Psoas muscle (tissue), 8 donors: ENCODE results near the gene HDAC8. TPM values are rescaled to one million over a fixed set of nuclear protein-coding genes. Genes with fewer than 3 reads are reported as not detected.

ENCODE experiments used
- ATAC-seq, 4 donors: fragments of 200-7000 bp; cut with Tn5 transposase; one replicate each; pipeline ENCODE4 v1.9.1; 2020; ENCODE audit warnings: moderate library complexity in 3 of 4, mild to moderate bottlenecking in 2 of 4
- DNase-seq, 2 donors: peaks; one replicate each; pipeline ENCODE4 v3.0.0-alpha.2; 2020
- H3K27ac ChIP-seq: fragments of 200-600 bp; one replicate; pipeline ENCODE4 v1.8.0; 2022
- H3K27me3 ChIP-seq, 3 donors: fragments of 200-600 bp in 1 of 3; one replicate each; pipeline versions ENCODE4 v1.6.1 to v1.8.0; 2013 to 2022; ENCODE audit warnings: low read length in 2 of 3, mild to moderate bottlenecking in 2 of 3, moderate library complexity in 1 of 3; ENCODE audit not compliant: insufficient read depth in 3 of 3
- H3K36me3 ChIP-seq, 2 donors: fragments of 200-600 bp in 1 of 2; one replicate each; pipeline versions ENCODE4 v1.6.1 to v1.8.0; 2013 to 2022; ENCODE audit warnings: low read depth in 1 of 2, mild to moderate bottlenecking in 1 of 2, moderate library complexity in 1 of 2; ENCODE audit not compliant: insufficient read depth in 1 of 2
- H3K4me1 ChIP-seq: fragments of 200-600 bp; one replicate; pipeline ENCODE4 v1.8.0; 2022
- H3K4me3 ChIP-seq: fragments of 200-600 bp; one replicate; pipeline ENCODE4 v1.8.0; 2022; ENCODE audit warnings: mild to moderate bottlenecking
- H3K9me3 ChIP-seq: fragments of 200-600 bp; one replicate; pipeline ENCODE4 v1.8.0; 2022
- WGBS, 3 donors: extraction: QIAGEN DNeasy Blood & Tissue Kit; methylation state at CpG; one replicate each; pipeline versions ENCODE4 v1.1.6 to v1.1.7; 2013; 5-methylcytosine and 5-hydroxymethylcytosine counted together
- intact Hi-C, 2 donors: fragments of 100-400 bp; cut with DNase I; formaldehyde crosslinking; loops; one replicate each; pipeline versions ENCODE4 v1.11.0 to v1.14.2; 2022
- polyA plus RNA-seq, 3 donors: library from polyadenylated mRNA; stranded (reverse); fragments of 200-250 nt; gene quantifications; one replicate each; pipeline ENCODE4 v1.2.3, GENCODE V29; 2013
- total RNA-seq, 4 donors: library from RNA; stranded (reverse); fragmentation: NEBNext Ultra II Directional in 2 of 4; extraction: Animal tissue kit (Norgen Biotek cat#: 25700) in 2 of 4; gene quantifications; one replicate each; pipeline versions ENCODE4 v1.2.1 to v1.2.4, GENCODE V29; 2021 to 2023
- TF ChIP-seq, protein P1 (sequence below): fragments of 200-600 bp; IDR thresholded peaks from one replicate; pipeline ENCODE4 v1.8.0; 2022; ENCODE audit warnings: antibody characterized with exemption
- donor health status: healthy with polysubstance abuse.
- donor health status: DM: no; HTN: no; CAD: no; lungs with moderate emphysema.
- donor health status: Bipolar disorder and iron deficiency.
- donor health status: healthy.
- donor health status: DM: yes; HTN: yes; CAD: no.
- donor health status: DM: no; HTN: no; CAD: no.
- donor health status: DM: no; HTN: no; CAD: no.
- donor health status: DM: yes; HTN: yes; CAD: no.

The HDAC8 gene
- total and polyA plus RNA-seq, 7 donors, result 5.8 to 17.5 (median 10.8) TPM

DNA sequence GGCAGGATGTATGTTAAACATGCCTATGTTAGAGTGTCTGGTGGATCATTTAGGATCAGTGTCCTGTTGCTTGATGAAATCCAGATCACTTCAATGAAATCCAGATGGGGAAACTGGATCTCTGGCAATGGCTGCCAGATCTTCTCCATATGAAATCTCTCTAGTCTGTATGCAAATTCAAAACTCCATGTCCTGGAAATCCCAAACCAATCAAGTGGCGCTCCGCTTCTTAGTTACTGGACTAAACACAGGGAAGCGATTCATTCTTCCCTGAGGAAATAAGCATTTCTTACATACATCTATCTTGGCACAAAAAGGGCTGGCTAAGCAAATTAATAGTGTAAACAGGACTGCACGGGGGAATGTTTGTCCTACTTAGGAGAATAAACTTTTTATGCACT lies 94.9 kb downstream of the HDAC8 start:
- ATAC-seq (no peak), DNase-seq (no peak)
- intact Hi-C loops, result no loop called here
- peaks cover 10% of the 10 kb centered on the region for H3K4me1 ChIP-seq
- no peak overlapping the region for H3K4me3 ChIP-seq
- H3K27ac ChIP-seq, result no peak overlapping the region
- H3K27me3 ChIP-seq, result peaks cover 0 to 8% (median 0%) of the 10 kb centered on the region in 3 donors
- H3K9me3 ChIP-seq, result no peaks in the 10 kb centered on the region
- 58 to 70% (median 64%) methylated on average over 4 of the region's 4 CpGs for WGBS, 3 donors
- TF ChIP-seq, protein P1, sequence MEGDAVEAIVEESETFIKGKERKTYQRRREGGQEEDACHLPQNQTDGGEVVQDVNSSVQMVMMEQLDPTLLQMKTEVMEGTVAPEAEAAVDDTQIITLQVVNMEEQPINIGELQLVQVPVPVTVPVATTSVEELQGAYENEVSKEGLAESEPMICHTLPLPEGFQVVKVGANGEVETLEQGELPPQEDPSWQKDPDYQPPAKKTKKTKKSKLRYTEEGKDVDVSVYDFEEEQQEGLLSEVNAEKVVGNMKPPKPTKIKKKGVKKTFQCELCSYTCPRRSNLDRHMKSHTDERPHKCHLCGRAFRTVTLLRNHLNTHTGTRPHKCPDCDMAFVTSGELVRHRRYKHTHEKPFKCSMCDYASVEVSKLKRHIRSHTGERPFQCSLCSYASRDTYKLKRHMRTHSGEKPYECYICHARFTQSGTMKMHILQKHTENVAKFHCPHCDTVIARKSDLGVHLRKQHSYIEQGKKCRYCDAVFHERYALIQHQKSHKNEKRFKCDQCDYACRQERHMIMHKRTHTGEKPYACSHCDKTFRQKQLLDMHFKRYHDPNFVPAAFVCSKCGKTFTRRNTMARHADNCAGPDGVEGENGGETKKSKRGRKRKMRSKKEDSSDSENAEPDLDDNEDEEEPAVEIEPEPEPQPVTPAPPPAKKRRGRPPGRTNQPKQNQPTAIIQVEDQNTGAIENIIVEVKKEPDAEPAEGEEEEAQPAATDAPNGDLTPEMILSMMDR, result no peak
- H3K36me3 ChIP-seq, result no peaks in the 10 kb centered on the region

DNA sequence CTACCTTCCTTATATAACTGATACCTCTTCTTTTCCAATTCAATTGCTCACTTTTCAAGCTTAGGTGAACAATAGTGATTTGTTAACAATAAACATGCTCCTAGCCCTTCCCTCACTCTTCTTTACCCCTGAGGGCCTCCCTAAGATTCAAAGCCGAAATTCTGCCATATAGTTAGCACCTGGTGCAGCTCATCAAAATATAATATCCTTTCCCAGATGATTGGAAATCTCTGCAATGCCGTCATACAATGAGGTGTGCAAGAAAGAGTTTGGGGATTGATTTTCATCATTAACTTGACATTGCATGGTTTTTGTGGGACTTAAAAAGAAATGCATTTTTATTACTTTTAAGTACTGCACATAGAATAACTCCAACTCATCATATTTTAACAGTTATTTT lies 95.3 kb downstream of the HDAC8 start:
- DNase-seq (no peak), ATAC-seq (no peak)
- 35 to 61% (median 58%) methylated on average over 2 of the region's 2 CpGs for WGBS, 3 donors
- Histone ChIP-seq H3K4me1 (peaks cover 10% of the 10 kb centered on the region), H3K4me3 (no peak overlapping the region), H3K27me3 (peaks cover 0 to 8% (median 0%) of the 10 kb centered on the region in 3 donors), H3K36me3 (no peaks in the 10 kb centered on the region), H3K9me3 (no peaks in the 10 kb centered on the region), H3K27ac (no peak overlapping the region)
- intact Hi-C loops, result no loop called here
- TF ChIP-seq, protein P1, result no peak

DNA sequence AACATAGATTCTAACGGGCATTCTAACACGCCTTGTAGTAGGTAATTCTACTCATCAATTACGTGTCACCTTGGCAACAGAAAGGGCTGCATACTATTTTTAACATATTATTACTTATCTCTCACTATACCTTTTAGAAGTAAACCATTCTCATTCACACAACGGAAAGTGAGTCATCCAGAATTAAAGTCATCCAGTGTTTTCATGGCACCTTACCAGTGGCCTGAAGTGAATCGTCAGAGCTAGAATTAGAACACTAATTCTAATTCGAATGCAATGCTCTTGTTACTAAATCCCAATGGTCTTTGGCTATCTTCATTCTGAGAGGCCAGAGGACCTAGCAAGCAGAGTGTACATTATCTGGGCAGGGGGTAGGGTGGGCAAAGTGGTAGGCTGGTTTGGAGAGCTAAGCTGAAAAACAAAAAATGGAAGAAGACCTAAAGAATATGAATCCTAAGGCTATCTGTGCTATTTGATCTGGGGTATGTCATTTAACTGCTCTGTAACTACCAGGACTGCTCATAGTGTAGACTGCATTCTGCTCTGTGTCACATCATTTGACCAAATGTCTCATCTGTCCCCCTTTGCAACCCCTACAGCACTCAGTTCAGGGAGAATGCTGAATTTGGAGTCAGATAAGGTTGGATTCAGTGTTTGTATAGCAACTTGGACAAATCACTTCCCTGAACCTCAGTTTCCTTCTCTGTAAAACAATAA lies 96.5 kb downstream of the HDAC8 start:
- Histone ChIP-seq H3K27ac (peak overlapping the region; percentile 47), H3K36me3 (no peaks in the 10 kb centered on the region), H3K27me3 (peaks cover 0 to 8% (median 0%) of the 10 kb centered on the region in 3 donors), H3K4me1 (peaks cover 10% of the 10 kb centered on the region), H3K4me3 (no peak overlapping the region), H3K9me3 (no peaks in the 10 kb centered on the region)
- ATAC-seq (peak; percentile 71 to 90 (median 81)), DNase-seq (no peak)
- TF ChIP-seq, protein P1, result no peak
- intact Hi-C loops, result no loop called here
- WGBS, 3 donors, result 50 to 58% (median 51%) methylated on average over 6 of the region's 6 CpGs

DNA sequence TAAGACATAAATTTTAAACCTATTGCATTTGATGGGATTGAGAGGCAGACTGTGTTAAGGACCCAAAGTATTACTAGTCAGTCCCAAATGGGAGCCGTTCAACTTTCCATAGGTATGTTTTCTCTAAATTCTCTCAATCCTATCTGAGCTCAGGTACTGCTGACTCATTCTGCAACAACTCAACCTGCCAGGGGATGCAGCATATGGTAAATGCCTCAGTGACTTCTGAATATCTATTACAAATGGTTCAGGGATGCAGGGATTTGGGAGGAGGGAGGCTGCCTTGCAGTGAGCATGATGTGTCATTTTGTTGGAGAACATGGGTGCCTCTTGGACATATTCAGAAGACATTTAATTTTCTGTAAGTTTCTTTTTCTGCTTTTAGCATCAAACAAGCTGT lies 97.3 kb downstream of the HDAC8 start:
- DNase-seq (no peak), ATAC-seq (no peak)
- no peaks in the 10 kb centered on the region for H3K9me3 ChIP-seq
- intact Hi-C loops, result no loop called here
- H3K36me3 ChIP-seq, result no peaks in the 10 kb centered on the region
- H3K27me3 ChIP-seq, result peaks cover 0 to 8% (median 0%) of the 10 kb centered on the region in 3 donors
- no peak overlapping the region for H3K4me3 ChIP-seq
- H3K4me1 ChIP-seq, result peaks cover 10% of the 10 kb centered on the region
- WGBS, 3 donors, result 83 to 95% (median 88%) methylated on average over 1 of the region's 1 CpG
- H3K27ac ChIP-seq, result no peak overlapping the region
- TF ChIP-seq, protein P1, result no peak
